A549 treated with Mapracorat at 1 μM for 4 hours (cell line): ENCODE measurements around the gene TSPAN1. TPM values are rescaled to one million over a fixed set of nuclear protein-coding genes. Genes with fewer than 3 reads are reported as not detected.

Experiments used
- total RNA-seq: library from RNA; stranded (reverse); fragments of 200-300 nt; extraction: Qiagen RNA extraction; gene quantifications from 5 replicates; pipeline ENCODE4 v1.2.3, GENCODE V29; 2022

TSPAN1 gene, protein sequence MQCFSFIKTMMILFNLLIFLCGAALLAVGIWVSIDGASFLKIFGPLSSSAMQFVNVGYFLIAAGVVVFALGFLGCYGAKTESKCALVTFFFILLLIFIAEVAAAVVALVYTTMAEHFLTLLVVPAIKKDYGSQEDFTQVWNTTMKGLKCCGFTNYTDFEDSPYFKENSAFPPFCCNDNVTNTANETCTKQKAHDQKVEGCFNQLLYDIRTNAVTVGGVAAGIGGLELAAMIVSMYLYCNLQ
- 2.1 to 3.2 TPM (median 2.6 TPM) in 5 replicates for total RNA-seq

GRCh38 chr1:46174448-46175231 is at the start of gene TSPAN1:
Gene TSPAN1 (plus strand): TSS chr1:46175087. CDS start chr1:46181108, 6,021 bp downstream.

GRCh38 chr1:46132529-46133180 is 42.2 kb upstream of the TSPAN1 start, which contains the start of gene PIK3R3:
Gene PIK3R3 (minus strand): TSS chr1:46132629. CDS start chr1:46131952, 677 bp downstream.

GRCh38 chr1:46176211-46176865 is 1.5 kb downstream of the TSPAN1 start, which contains the start of gene P3R3URF:
Gene P3R3URF (minus strand): TSS chr1:46176488. CDS start chr1:46176471, 17 bp downstream.

DNA sequence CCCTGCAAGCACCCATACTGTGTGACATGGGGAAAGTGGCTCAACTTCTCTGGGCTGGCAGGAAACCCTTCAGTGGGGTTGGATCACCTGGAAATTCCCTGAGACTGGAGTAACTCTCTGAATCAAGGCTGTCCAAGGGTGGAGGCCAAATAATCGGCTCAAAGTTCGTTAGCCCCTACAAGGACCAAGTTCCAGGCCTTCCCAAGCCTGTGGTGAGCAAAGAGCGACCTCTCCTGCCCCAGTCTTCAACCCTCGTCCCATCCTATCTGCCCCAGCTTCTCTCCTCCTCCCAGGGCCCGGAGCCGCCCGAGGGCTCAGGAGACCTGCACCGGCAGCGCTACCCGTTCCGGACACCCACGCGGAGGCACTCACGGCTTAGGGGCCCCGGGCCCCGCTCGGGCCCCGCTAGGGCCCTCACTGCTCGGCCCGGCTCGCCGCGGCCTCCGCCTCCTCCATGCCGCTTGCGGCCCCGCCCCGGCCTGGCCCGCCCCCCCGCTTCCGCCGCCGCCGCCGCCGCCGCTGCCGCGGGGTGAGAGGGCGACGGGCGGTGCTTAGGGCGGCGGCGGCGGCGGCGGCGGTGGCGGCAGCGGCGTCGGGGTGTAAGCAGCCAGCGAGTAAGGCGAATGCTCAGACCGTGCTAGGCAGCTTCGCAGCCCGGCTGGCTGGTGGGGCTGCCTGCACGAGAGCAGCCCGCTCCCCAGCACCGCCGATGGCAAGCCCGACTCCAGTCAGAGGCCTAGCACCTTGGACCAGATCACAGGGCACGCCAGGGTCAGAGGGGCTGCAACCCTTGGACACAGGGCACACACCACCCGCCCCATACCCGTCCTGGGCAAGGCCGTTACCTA is 23.3 kb downstream of the TSPAN1 start, which contains the start of gene POMGNT1:
Gene POMGNT1, minus strand, starts transcription at position 471 of the 848 bp plus-strand sequence. CDS start 613 bp downstream, outside the sequence.

Other genes starting within 250 kb of the TSPAN1 start
- gene PIK3R3, start 42.5 kb upstream of the TSPAN1 start, total RNA-seq, result 1.2 to 1.5 TPM (median 1.4 TPM) in 5 replicates
- not detected in 5 replicates for gene P3R3URF, start 1.4 kb downstream of the TSPAN1 start, total RNA-seq
- 35.2 to 49.6 TPM (median 46.2 TPM) in 5 replicates for gene POMGNT1, start 23.3 kb downstream of the TSPAN1 start, total RNA-seq
- gene LURAP1, start 28.2 kb downstream of the TSPAN1 start, total RNA-seq, result not detected in 5 replicates
- 8.2 to 12.0 TPM (median 10.7 TPM) in 5 replicates for gene RAD54L, start 72.7 kb downstream of the TSPAN1 start, total RNA-seq
- 35.5 to 42.5 TPM (median 41.3 TPM) in 5 replicates for gene LRRC41, start 128.5 kb downstream of the TSPAN1 start, total RNA-seq
- 385 to 553 TPM (median 399 TPM) in 5 replicates for gene UQCRH, start 128.6 kb downstream of the TSPAN1 start, total RNA-seq
- 11.5 to 14.0 TPM (median 11.7 TPM) in 5 replicates for gene NSUN4, start 165.7 kb downstream of the TSPAN1 start, total RNA-seq
- 0.45 to 1.00 TPM (median 0.81 TPM) in 5 replicates for gene FAAH, start 219.2 kb downstream of the TSPAN1 start, total RNA-seq